CD14-positive monocyte (primary cell): ENCODE measurements around the gene EXOC4. TPM values are rescaled to one million over a fixed set of nuclear protein-coding genes. Genes with fewer than 3 reads are reported as not detected.

Source experiments
- DNase-seq, 3 donors: peaks; one replicate each; pipeline ENCODE4 v3.0.0-alpha.2; 2011 to 2022
- H2AFZ ChIP-seq: 2 replicates; pipeline ENCODE4 v1.6.0; 2012; ENCODE audit warnings: mild to moderate bottlenecking, low read depth, low read length, inconsistent platforms; ENCODE audit not compliant: insufficient read depth, poor library complexity, severe bottlenecking
- H3K27ac ChIP-seq, 2 donors: 1 replicate in 1 of 2; 2 replicates in 1 of 2; pipeline ENCODE4 v1.5.1; 2012 to 2013; ENCODE audit warnings: low read length in 2 of 2, control low read depth in 1 of 2, inconsistent platforms in 1 of 2, low read depth in 1 of 2, mild to moderate bottlenecking in 1 of 2
- H3K27me3 ChIP-seq, 2 donors: one replicate each; pipeline versions ENCODE4 v1.6.0 to v1.6.1; 2011 to 2013; ENCODE audit warnings: low read length in 2 of 2; ENCODE audit not compliant: control insufficient read depth in 2 of 2, insufficient read depth in 2 of 2
- H3K36me3 ChIP-seq, 2 donors: replicated peaks in 1 of 2; 1 replicate in 1 of 2; 2 replicates in 1 of 2; pipeline versions ENCODE4 v1.5.1 to v1.6.1; 2012 to 2013; ENCODE audit warnings: low read length in 2 of 2, control low read depth in 1 of 2, inconsistent platforms in 1 of 2, mild to moderate bottlenecking in 1 of 2; ENCODE audit not compliant: insufficient read depth in 2 of 2, control insufficient read depth in 1 of 2
- H3K4me1 ChIP-seq, 2 donors: 1 replicate in 1 of 2; 2 replicates in 1 of 2; pipeline versions ENCODE4 v1.5.1 to v1.6.1; 2012 to 2013; ENCODE audit warnings: low read length in 2 of 2, control low read depth in 1 of 2, inconsistent platforms in 1 of 2, mild to moderate bottlenecking in 1 of 2, moderate library complexity in 1 of 2; ENCODE audit not compliant: insufficient read depth in 2 of 2, control insufficient read depth in 1 of 2
- H3K4me2 ChIP-seq: replicated peaks from 2 replicates; pipeline ENCODE3; 2012; ENCODE audit warnings: low read length, moderate library complexity, mild to moderate bottlenecking; ENCODE audit not compliant: poor library complexity, severe bottlenecking; ENCODE audit errors: extremely low read depth
- H3K4me3 ChIP-seq, 3 experiments: fragments of 200-600 bp in 1 of 3; sonication (generic) in 1 of 3; replicated peaks in 1 of 3; 1 replicate in 2 of 3; 2 replicates in 1 of 3; pipeline ENCODE4 v1.5.1; 2011 to 2013; ENCODE audit warnings: low read length in 3 of 3, mild to moderate bottlenecking in 3 of 3, control low read depth in 2 of 3, low read depth in 2 of 3, inconsistent platforms in 1 of 3, moderate library complexity in 1 of 3
- H3K79me2 ChIP-seq: 2 replicates; pipeline ENCODE4 v1.6.0; 2012; ENCODE audit warnings: mild to moderate bottlenecking, control low read depth, inconsistent platforms, low read length, moderate library complexity; ENCODE audit not compliant: insufficient read depth
- H3K9ac ChIP-seq: 2 replicates; pipeline ENCODE4 v1.6.0; 2017; ENCODE audit warnings: low read length, mild to moderate bottlenecking; ENCODE audit not compliant: insufficient read depth, poor library complexity, severe bottlenecking
- H3K9me3 ChIP-seq, 2 donors: replicated peaks in 1 of 2; 1 replicate in 1 of 2; 2 replicates in 1 of 2; pipeline versions ENCODE4 v1.5.1 to v1.6.1; 2012 to 2013; ENCODE audit warnings: low read length in 2 of 2, control low read depth in 1 of 2; ENCODE audit not compliant: control insufficient read depth in 1 of 2, insufficient read depth in 1 of 2
- H4K20me1 ChIP-seq: 2 replicates; pipeline ENCODE4 v1.6.0; 2012; ENCODE audit warnings: mild to moderate bottlenecking, low read length, control low read depth, moderate library complexity; ENCODE audit not compliant: insufficient read depth
- H3K27ac Mint-ChIP-seq, 7 donors: one replicate each; pipeline ENCODE4 v1.8.0; 2020; ENCODE audit warnings: mild to moderate bottlenecking in 7 of 7, mixed read lengths in 7 of 7, moderate library complexity in 6 of 7, inconsistent platforms in 2 of 7
- H3K27me3 Mint-ChIP-seq, 3 donors: one replicate each; pipeline ENCODE4 v1.8.0; 2021 to 2022; ENCODE audit warnings: low read depth in 3 of 3, mild to moderate bottlenecking in 3 of 3, mixed read lengths in 3 of 3, moderate library complexity in 3 of 3, inconsistent platforms in 1 of 3
- H3K36me3 Mint-ChIP-seq, 2 donors: one replicate each; pipeline ENCODE4 v1.8.0; 2020; ENCODE audit warnings: mixed read lengths in 2 of 2, inconsistent platforms in 1 of 2, mild to moderate bottlenecking in 1 of 2
- H3K4me1 Mint-ChIP-seq: one replicate; pipeline ENCODE4 v1.8.0; 2020; ENCODE audit warnings: mild to moderate bottlenecking, mixed read lengths
- H3K4me3 Mint-ChIP-seq, 2 donors: one replicate each; pipeline ENCODE4 v1.8.0; 2020; ENCODE audit warnings: mild to moderate bottlenecking in 2 of 2, mixed read lengths in 2 of 2, moderate library complexity in 1 of 2
- H3K9me3 Mint-ChIP-seq, 7 donors: one replicate each; pipeline ENCODE4 v1.8.0; 2020 to 2022; ENCODE audit warnings: mixed read lengths in 7 of 7, mild to moderate bottlenecking in 6 of 7, moderate library complexity in 6 of 7, inconsistent platforms in 2 of 7
- CTCF ChIP-seq: fragments of 200-600 bp; IDR thresholded peaks from one replicate; pipeline ENCODE4 v1.8.0; 2022; ENCODE audit warnings: antibody characterized with exemption, mild to moderate bottlenecking
- whole genome bisulfite sequencing: methylation state at CpG from one replicate; pipeline ENCODE4 v1.1.5; 2013; ENCODE audit warnings: missing lambda C conversion rate; ENCODE audit not compliant: insufficient coverage; 5-methylcytosine and 5-hydroxymethylcytosine counted together
- intact Hi-C, 2 donors: fragments of 100-400 bp; cut with micrococcal nuclease; formaldehyde crosslinking; loops; one replicate each; pipeline versions ENCODE4 v1.15.0 to v1.15.1; 2023
- polyA plus RNA-seq, 3 donors: library from polyadenylated mRNA; depleted of rRNA in 1 of 3; unstranded in 2 of 3; stranded (reverse) in 1 of 3; fragments of 300-500 nt in 2 of 3; fragments of >200 nt in 1 of 3; fragmentation: Illumina TruSeq in 2 of 3; gene quantifications; 1 replicate in 2 of 3; 2 replicates in 1 of 3; pipeline ENCODE4 v1.2.3, GENCODE V29; 2012 to 2021

The EXOC4 gene
- polyA plus RNA-seq, 3 donors, result 20.6 to 22.3 (median 22.3) TPM

GRCh38 chr7:134031835-134032617 lies 779.1 kb downstream of the EXOC4 start:
- Mint-ChIP-seq H3K4me3 (no peak overlapping the region), H3K4me1 (no peaks in the 10 kb centered on the region), H3K36me3 (peaks cover 4 to 6% of the 10 kb centered on the region in 2 donors), H3K9me3 (peaks cover 0 to 9% (median 2%) of the 10 kb centered on the region in 7 donors), H3K27ac (no peak overlapping the region), H3K27me3 (no peaks in the 10 kb centered on the region)
- H3K27me3 ChIP-seq, result no peaks in the 10 kb centered on the region
- no peaks in the 10 kb centered on the region for H4K20me1 ChIP-seq
- TF ChIP-seq CTCF, result no peak
- no peak overlapping the region for H2AFZ ChIP-seq
- H3K9ac ChIP-seq, result no peak overlapping the region
- no peak overlapping the region for H3K4me3 ChIP-seq
- DNase-seq, result no peak
- H3K36me3 ChIP-seq, result no peaks in the 10 kb centered on the region
- WGBS, result 68% methylated on average over 2 of the region's 3 CpGs
- no peaks in the 10 kb centered on the region for H3K9me3 ChIP-seq
- no peak overlapping the region for H3K27ac ChIP-seq
- no peaks in the 10 kb centered on the region for H3K4me1 ChIP-seq
- no peak overlapping the region for H3K4me2 ChIP-seq
- intact Hi-C loops, result no loop called here
- no peaks in the 10 kb centered on the region for H3K79me2 ChIP-seq

- Histone ChIP-seq H3K9me3 (no peaks in the 10 kb centered on the region), H3K36me3 (no peaks in the 10 kb centered on the region), H3K27ac (no peak overlapping the region), H3K9ac (no peak overlapping the region), H3K4me3 (no peak overlapping the region), H3K4me1 (no peaks in the 10 kb centered on the region), H3K4me2 (no peak overlapping the region), H3K79me2 (no peaks in the 10 kb centered on the region), H4K20me1 (no peaks in the 10 kb centered on the region), H2AFZ (no peak overlapping the region), H3K27me3 (no peaks in the 10 kb centered on the region)
- Mint-ChIP-seq H3K9me3 (peaks cover 0 to 4% (median 0%) of the 10 kb centered on the region in 7 donors), H3K27ac (no peak overlapping the region), H3K36me3 (peaks cover 0 to 6% of the 10 kb centered on the region in 2 donors), H3K4me1 (no peaks in the 10 kb centered on the region), H3K4me3 (no peak overlapping the region), H3K27me3 (no peaks in the 10 kb centered on the region)
- intact Hi-C loops, result no loop called here
- no peak for DNase-seq
- WGBS, result no CpG with 5 or more reads among the region's 3 CpGs
- TF ChIP-seq CTCF, result no peak
Observed at GRCh38 chr7:134034652-134035051, 781.8 kb downstream of the EXOC4 start.
